HG02840 (cell line): ENCODE measurements around the gene GCC1.

Experiments
- ATAC-seq: cut with Tn5 transposase; IDR thresholded peaks from one replicate; pipeline ENCODE4 v1.9.1; 2021; ENCODE audit warnings: mild to moderate bottlenecking, moderate library complexity, moderate number of reproducible peaks; ENCODE audit not compliant: unreplicated experiment, low FRiP score

Gene GCC1, protein sequence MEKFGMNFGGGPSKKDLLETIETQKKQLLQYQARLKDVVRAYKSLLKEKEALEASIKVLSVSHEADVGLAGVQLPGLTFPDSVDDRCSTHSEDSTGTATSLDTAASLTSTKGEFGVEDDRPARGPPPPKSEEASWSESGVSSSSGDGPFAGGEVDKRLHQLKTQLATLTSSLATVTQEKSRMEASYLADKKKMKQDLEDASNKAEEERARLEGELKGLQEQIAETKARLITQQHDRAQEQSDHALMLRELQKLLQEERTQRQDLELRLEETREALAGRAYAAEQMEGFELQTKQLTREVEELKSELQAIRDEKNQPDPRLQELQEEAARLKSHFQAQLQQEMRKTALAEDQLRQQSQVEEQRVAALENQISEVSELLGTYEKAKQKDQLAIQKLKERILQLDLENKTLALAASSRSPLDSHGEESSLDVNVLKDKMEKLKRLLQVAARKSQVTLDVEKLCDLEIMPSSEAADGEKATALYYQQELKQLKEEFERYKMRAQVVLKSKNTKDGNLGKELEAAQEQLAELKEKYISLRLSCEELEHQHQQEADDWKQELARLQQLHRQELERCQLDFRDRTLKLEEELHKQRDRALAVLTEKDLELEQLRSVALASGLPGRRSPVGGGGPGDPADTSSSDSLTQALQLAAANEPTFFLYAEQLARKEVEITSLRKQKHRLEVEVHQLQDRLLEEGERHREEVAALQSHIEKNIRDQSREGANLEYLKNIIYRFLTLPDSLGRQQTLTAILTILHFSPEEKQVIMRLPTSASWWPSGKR

DNA sequence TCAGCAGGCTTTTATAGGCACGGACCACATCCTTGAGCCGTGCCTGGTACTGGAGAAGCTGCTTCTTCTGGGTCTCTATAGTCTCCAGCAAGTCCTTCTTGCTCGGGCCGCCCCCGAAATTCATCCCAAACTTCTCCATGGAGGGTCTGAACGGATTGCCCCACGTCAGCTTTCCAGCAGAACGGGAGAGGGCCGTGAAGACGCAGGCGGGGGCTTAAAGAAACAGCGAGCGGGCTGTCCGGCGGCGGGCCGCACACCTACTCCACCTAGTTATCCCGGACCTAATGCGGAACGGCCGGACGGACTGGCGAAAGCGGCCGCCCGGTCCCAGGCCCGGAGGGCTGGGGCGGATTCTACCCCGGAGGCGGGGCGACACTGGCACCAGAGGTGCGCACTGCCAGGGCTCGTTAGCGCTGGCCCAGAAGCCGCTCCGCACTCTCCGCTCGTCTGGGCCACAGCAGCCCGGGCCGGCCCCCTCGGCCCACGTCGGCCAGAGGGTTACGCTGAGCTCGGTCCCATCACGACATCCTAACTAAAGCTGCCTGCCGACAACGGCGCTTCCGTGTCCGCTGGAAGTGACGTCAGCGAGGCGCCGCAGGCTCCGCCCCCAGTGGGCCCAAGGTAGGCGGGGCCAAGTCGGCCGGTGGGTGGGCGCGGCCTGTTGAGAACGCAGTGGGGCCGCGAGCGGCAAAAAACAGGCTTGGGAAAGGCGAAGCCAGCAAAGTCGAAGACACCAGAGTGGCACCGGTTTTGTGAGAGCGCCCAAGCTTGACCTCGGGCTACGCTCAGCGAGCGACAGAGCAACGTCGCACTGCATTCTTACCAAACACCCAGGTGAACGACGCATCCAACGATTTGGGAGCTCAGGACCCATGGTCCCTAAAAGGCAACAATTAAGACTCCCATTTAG lies at the start of gene GCC1:
Gene GCC1 (minus strand): TSS at position 553 of the 910 bp plus-strand sequence. CDS start 414 bp downstream, at position 139.
- peak; percentile 79 for ATAC-seq

DNA sequence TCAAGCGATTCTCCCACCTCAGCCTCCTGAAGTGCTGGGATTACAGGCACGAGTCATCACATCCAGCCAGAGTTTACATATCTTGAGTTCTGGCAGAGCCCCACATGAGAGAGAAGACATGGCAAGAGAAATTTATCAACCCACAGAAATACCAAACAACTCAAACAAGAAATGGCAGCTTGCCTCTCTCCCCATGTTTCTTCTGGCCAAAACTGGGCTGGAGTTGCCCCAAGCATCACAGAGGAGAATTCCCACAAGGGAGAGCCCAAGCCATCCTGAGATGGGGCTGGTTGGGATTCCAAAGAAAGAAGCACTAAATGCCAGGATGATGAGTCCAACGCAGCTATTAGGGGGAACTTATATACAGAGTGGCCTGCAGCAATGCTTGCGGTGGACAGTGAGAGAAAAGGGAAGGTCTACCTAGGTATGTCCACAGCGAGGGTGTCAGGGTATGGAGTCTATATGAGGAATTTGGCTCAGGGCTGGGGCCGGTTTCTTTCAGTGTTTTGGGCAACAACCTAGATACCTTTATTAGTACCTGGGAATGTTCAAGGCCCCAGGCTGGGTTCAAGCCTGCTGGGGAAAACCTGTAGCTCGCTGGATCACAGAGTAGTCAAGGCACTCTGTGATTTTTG lies 47.0 kb upstream of the GCC1 start:
- ATAC-seq: no peak

DNA sequence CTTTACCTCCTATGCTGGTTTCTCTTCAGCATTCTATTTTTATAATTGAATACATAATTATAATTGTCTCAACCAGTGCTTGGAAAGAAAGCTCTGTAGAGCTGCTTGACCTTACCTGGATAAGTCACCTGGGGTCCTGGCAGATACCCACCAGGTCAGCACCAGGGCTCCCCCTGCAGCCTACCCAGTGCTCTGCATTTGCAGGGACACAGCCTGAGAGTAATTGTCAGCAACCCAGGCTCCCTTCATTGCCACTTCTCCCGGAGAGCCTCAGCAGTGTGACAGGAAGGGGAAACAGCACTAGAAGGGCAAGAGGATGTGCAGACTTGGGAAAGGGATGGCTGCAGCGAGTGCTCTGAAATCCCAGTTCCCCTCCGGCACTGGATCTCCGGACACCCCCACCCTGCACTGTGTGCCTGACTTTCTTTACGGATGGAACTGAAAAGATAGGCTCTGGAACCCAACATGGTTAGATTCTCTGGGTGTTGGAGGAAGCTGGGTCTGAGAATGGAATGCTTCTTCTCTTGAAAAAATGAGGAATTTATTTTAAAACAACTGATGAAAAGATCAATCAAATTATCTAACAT lies 44.0 kb upstream of the GCC1 start:
- no peak for ATAC-seq

DNA sequence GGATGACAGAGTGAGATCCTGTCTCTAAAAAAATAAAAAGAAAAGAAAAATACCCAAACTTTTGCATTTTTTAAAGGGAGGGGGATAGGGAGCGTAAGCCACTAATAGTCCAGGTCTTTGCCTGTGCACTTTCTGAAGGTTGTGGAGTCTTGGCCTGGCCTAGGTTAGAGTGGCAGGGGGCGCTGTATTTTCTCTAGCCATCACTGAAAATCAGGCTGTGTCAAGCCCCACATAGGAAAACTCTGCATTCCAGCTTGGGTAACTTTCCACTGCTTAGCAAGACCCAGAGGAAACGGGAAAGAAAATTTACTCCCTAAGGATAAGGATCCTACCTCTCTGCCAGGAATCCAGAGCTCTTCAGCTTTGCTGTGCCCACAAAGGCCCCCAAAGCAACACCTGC lies 43.0 kb upstream of the GCC1 start:
- no peak for ATAC-seq

DNA sequence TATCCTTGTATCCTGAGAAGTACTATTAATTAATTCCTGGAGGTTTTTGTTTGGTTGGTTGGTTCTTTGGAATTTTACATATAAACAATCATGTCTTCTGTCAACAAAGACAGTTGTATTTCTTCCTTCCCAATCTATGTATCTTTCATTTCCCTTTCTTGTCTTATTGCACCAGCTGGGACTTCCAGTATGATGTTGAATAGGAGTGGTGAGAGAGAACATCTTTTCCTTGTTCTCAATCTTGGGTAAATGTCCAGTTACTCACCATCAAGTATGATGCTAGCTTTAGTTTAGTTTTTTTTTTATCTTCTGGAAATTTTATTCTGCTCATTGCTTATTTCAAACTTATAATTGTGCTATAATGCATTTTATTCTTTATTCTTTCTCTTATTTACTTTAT lies 39.9 kb upstream of the GCC1 start:
- ATAC-seq: no peak

DNA sequence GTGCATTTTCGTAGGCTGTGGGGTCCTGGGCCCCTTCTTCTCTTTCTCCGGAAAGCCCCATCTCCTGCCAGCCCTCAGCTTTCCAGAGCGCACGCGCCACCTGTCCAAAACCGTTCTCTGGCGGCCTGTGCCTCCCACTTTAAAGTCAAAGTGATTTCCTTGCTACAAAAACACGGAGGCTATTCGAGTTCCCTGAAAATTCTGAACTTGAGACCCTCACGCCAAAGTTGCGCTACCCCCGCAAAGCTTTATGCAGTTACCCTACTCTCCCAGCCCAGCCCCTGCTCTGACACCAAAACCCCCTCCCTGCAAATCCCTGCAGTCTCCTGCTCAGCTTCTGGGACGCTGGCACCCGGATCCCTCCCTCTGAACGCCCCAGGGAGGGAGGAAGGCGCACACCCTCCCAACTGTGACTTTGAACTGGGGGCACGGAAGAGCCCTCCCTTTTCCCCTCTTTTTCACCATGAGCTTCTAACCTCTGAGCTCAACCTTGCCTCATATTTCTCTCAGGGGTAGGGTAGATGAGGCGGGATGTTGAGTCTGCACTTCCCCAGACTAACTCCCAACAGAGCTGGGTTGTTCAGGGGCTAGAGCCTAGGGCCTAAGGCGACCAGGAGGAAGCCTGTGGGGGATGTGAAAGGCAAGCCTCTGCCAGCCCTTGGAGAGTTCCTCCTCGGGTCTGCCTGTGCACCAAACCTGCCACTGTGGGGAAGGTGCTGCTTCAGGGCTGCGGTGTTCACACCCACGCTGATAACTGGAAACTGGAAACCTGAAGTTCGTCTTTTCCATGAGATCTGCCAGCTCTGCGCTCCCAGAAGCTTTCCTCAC lies 35.2 kb upstream of the GCC1 start:
- no peak for ATAC-seq

DNA sequence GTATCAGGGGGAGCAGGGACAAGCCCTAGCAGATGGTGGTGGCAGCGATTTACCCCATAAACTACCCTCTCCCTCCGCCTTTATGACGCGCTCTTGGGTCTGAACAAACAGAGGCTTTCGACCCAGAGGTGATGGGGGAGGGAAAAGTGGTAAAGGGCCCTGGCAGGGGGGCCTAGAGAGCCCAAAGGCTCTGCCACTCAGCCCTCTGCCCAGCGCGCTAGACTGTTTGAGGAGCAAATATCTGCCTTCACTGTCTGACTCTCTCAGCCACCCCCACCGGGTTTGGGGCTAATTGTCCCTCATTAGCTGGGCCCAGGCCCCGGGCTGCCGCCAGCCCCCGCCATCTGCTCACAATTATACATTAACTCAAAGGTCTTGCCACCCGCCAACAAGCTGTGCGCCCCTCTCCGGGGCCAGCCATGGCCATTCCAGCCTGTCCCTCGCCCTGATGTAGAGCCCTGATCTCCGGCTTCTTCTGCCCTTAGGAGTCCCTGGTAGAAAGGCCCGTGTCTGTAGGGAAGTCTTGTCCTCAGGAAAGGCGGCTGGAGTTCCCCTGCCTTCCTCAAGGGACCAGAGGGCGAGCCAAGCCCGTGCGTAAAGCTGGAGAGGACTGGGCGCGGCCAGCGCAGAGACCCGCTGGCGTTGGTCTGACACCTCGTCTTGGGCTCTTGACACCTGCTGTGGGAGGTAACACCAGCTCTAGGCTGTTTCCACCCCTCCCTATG lies 34.4 kb upstream of the GCC1 start:
- no peak for ATAC-seq

DNA sequence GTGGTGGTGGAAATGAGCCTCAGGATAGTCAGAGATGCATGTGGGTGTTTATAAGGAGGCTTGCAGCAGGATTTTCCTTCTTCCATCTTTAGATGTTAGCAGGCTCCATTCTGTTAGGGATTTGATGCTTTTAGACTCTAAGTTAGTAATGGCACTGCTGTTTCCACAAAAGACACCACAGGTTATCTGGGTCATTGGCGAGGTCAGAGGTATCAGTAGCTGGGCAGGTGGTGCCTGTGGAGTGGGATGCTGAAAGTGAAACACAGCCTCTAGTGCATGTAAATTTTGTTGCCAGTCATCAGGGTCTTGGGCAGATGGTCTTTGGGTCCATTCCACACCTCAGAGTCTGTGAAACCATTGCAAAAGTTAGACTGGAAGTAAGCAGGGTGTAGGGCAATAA lies 33.4 kb upstream of the GCC1 start:
- ATAC-seq: no peak

DNA sequence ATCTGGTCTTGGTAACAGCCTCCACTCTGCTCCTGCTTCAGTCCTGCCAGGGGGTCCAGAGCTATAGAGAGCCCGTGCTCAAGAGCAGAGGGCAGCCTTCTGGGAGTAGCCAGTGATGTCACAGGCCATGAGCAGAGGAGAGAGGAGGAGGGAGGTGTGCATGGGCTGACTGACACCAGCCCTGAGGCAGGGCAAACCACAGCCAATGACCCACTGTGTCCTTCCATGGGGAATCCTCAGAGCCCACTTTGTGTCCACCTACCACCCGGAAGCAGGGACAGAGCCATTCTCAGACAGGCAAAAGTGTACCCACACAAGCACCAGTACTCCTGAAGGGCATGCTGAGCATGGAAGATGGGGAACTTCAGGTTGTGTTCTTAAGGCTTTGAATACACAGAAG lies 32.6 kb upstream of the GCC1 start, which contains the start of gene PAX4:
Gene PAX4 (minus strand): TSS at position 101 of the 400 bp plus-strand sequence. CDS start 2,214 bp downstream, outside the sequence.
- no peak for ATAC-seq

DNA sequence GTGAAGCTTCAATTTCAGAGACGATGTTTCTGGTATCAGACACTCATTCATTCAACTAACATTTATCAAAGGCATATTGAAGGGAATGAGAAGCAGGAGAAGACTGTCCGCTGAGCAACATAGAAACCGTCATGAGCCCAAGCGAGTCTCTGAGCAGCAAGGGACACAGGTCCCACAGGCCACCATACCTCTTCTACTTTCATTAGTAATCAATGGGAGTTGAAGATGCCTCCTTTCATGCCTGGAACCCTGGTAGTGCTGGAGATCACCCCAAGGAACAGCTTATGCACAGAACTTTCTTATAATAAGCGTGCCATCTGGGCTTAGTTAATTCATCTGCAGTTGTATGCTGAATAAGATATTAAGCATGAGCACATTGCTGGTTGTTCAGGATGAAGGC lies 31.3 kb upstream of the GCC1 start:
- no peak for ATAC-seq

DNA sequence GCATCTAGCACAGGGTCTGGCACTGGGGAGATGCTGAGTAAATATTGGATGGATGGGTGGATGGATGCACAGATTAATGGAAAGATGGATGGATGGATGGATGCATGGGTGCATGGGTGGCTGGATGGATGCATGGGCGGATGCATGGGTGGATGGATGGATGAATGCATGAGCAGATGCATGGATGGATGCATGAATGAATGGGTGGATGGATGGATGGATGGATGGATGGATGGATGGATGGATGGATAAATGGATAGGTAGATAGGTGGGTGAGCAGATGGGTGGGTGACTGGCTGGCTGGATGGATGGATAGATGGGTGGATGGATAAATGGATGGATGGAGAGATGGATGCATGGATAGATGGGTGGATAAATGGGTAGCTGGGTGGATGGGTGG lies 26.9 kb upstream of the GCC1 start:
- ATAC-seq: no peak

DNA sequence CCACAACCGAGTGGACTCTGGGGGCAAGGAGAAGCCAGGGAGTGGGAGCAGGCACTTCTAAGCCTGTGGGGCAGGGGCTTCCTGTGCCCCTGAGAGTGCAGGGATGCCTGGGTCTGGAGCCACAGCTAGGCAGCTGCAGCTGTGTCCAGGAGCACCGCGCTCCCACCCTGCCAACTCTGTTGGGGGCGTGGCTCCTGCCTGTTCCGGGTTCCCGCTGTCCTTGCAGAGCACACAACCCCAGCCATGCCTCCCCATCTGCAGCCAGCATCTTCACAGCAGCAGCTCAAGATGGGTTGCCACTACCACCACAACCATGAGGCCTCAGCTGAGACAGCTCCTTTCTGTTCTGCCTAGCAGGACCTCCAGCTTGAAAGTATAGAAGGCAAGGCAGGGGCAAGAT lies 23.9 kb upstream of the GCC1 start:
- ATAC-seq: no peak

DNA sequence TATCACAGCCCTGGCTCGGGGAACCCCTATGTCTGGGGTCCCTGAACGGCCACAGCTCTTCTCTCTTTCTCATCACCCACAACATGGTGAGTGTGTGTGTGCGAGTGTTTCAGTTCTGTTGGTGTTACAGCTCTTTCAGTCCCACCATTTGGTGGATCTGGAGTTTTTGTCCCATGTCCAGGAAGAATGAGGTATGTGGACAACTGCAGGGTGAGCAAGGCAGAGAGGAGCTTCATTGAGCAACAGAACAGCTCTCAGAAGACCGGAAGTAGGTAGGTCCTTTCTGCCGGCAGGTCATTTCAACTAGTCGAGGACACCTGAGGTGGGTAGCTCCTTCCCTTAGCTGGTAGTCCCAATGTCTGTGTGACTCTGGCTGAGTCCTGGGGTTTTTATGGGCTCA lies 23.1 kb upstream of the GCC1 start:
- ATAC-seq: no peak

DNA sequence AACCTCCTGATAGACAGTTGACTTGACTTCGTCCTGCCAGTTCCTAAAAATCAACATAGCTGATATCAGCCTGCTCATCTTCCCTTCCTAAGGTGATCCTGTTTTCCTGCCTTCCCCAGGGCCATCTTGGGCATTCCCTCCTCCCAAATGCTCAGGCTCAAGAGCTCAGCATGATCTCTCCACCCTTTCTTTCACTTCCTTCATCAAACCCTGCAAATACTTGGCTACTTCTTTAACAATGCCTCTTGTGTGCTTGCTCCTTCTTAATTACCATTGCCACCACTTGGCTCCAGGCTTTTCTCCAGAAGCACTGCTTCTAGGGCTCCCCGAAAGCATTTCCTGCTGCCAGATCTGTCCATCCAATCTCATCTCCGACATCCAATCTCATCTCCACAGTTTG lies 15.5 kb upstream of the GCC1 start:
- no peak for ATAC-seq

DNA sequence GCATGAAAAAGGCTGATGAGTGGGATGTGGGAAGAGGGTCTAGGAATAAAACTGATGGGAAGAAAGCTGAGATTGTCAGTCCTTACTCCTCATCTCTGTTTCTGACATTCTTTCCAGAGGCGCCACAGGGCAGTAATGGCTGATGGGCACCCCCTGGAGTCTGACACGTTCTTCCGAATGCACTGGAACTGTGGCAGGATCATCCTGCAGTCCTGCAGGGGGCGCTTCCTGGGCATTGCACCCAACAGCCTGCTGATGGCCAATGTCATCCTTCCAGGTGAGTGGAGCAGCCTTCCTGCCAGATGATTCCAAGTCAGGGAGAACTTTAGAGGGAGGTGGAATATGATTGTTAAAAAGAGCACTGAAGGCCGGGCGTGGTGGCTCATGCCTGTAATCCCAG lies 12.9 kb upstream of the GCC1 start:
- no peak for ATAC-seq

DNA sequence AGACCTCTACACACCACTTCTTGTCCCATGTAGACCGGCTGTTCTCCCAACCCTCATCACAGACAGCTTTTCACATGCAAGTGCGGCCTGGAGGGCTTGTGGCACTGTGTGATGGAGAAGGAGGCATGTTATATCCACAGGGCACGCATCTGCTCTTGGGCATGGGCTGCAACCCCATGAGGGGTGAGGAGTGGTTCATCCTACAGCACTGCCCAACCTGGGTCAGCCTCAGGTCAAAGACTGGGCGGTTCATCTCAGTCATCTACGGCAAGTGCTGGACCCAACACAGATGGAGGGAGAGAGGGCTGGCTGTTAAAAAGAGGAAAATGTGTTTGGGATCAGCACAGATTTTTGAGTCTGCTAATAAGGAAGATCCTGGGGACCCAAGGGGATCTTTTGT lies 10.3 kb upstream of the GCC1 start:
- ATAC-seq: no peak

DNA sequence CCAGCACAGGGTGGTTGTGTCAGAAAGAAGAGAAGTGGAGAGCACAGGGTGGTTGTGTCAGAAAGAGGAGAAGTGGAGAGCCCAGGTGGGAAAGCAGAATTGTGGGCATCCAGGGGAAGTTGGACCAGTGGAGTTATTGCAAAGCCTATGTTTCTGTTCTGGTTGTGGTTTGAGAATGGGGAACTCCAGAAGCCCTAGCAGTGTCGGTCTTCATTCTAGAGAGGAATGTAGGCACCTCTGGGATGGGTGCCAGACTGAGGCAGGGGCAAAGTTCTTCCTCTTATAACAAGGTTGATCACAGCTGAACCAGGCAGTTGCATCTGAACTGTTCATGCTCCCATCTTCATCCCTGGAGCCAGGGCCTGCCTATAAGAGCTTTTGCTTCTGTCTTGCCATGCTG lies 9.1 kb upstream of the GCC1 start:
- ATAC-seq: no peak

DNA sequence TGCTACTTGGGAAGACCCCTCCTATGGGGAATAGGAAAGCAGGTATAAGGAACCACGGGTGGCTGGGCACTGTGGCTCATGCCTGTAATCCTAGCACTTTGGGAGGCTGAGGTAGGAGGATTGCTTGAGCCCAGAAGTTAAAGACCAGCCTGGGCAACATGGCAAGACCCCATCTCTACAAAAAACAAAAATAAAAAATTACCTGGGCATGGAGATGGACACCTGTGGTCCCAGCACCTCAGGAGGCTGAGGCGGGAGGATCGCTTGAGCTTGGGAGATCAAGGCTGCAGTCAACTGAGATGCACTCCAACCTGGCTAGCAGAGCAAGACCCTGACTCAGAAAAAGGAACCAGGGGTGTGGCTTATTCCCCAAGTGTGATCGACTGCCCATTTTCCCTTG lies 7.2 kb upstream of the GCC1 start:
- ATAC-seq: no peak
